Gastroesophageal sphincter (tissue), 4 donors: ENCODE measurements around the gene TMEM40. TPM values are rescaled to one million over a fixed set of nuclear protein-coding genes. Genes with fewer than 3 reads are reported as not detected.

Source experiments
- ATAC-seq: fragments of 150-250 bp; one replicate; pipeline ENCODE4 v1.9.1; 2016; ENCODE audit warnings: mild to moderate bottlenecking, moderate library complexity
- H3K27ac ChIP-seq, 4 donors: fragments of 200-600 bp; sonication (generic) in 3 of 4; 1 replicate in 3 of 4; 2 replicates in 1 of 4; pipeline ENCODE4 v1.5.1; 2016 to 2019
- H3K27me3 ChIP-seq: fragments of 200-600 bp; sonication (generic); one replicate; pipeline ENCODE4 v1.5.1; 2019
- H3K36me3 ChIP-seq, 2 donors: fragments of 200-600 bp; sonication (generic); one replicate each; pipeline ENCODE4 v1.5.1; 2019; ENCODE audit warnings: control low read depth in 1 of 2
- H3K4me1 ChIP-seq, 3 donors: fragments of 200-600 bp; sonication (generic); 1 replicate in 2 of 3; 2 replicates in 1 of 3; pipeline ENCODE4 v1.5.1; 2016 to 2019; ENCODE audit warnings: control low read depth in 2 of 3
- H3K4me3 ChIP-seq, 2 donors: fragments of 200-600 bp; sonication (generic); one replicate each; pipeline ENCODE4 v1.5.1; 2019; ENCODE audit warnings: mild to moderate bottlenecking in 1 of 2, moderate library complexity in 1 of 2
- H3K9me3 ChIP-seq, 3 donors: fragments of 200-600 bp; sonication (generic); one replicate each; pipeline ENCODE4 v1.5.1; 2017 to 2019; ENCODE audit warnings: control low read depth in 2 of 3
- EP300 ChIP-seq: sonication (generic); formaldehyde crosslinking; IDR thresholded peaks from one replicate; pipeline ENCODE4 v1.6.1; 2017; ENCODE audit warnings: antibody characterized with exemption, mild to moderate bottlenecking
- POLR2A ChIP-seq, 2 donors: fragments of 450-650 bp; IDR thresholded peaks; one replicate each; pipeline ENCODE4 v1.6.1; 2017; ENCODE audit warnings: antibody characterized with exemption in 2 of 2, mild to moderate bottlenecking in 2 of 2, moderate library complexity in 1 of 2
- POLR2AphosphoS5 ChIP-seq: sonication (generic); formaldehyde crosslinking; IDR thresholded peaks from one replicate; pipeline ENCODE4 v1.6.1; 2017; ENCODE audit warnings: antibody characterized with exemption
- WGBS, 2 donors: methylation state at CpG; one replicate each; pipeline ENCODE4 v1.1.5; 2018; ENCODE audit warnings: low coverage in 1 of 2; 5-methylcytosine and 5-hydroxymethylcytosine counted together
- total RNA-seq, 4 donors: library from RNA; depleted of rRNA; stranded (reverse); fragments of >200 nt; gene quantifications; one replicate each; pipeline ENCODE4 v1.1.0, GENCODE V29; 2016
- TF ChIP-seq, protein P1 (sequence below), 4 experiments: fragments of 200-600 bp in 2 of 4; fragments of 450-650 bp in 2 of 4; sonication (generic) in 1 of 4; IDR thresholded peaks; one replicate each; pipeline ENCODE4 v1.5.1; 2017 to 2019; ENCODE audit warnings: antibody characterized with exemption in 4 of 4, mild to moderate bottlenecking in 2 of 4, moderate library complexity in 2 of 4

The TMEM40 gene
- total RNA-seq, 4 donors from 2014 or later: 3.0 TPM; not detected in 3

DNA sequence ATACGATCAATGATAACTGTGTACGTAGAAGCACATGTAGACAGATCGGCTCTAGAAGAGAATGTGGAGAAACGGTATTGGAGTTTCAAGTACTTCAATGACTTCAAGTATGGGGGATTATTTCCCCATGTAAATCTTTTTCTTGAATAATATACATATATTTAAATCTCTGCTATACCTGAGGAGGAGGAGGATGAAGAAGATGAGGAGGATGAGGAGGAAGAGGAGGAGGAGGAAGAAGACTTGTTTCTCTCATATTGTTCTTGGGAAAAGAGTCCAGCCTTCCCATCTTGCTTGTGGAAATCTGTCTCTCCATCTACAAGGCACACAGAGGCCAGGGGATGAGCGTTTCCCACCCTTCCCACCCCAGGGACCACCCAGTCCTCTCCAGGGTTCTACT is 10.6 kb downstream of the TMEM40 start:
- 94 to 96% methylated on average over 4 to 5 of the region's 5 CpGs for WGBS, 2 donors
- TF ChIP-seq POLR2A (IDR thresholded peaks at IDR 0.05) (no peak), EP300 (no peak), POLR2AphosphoS5 (no peak)
- TF ChIP-seq, protein P1, sequence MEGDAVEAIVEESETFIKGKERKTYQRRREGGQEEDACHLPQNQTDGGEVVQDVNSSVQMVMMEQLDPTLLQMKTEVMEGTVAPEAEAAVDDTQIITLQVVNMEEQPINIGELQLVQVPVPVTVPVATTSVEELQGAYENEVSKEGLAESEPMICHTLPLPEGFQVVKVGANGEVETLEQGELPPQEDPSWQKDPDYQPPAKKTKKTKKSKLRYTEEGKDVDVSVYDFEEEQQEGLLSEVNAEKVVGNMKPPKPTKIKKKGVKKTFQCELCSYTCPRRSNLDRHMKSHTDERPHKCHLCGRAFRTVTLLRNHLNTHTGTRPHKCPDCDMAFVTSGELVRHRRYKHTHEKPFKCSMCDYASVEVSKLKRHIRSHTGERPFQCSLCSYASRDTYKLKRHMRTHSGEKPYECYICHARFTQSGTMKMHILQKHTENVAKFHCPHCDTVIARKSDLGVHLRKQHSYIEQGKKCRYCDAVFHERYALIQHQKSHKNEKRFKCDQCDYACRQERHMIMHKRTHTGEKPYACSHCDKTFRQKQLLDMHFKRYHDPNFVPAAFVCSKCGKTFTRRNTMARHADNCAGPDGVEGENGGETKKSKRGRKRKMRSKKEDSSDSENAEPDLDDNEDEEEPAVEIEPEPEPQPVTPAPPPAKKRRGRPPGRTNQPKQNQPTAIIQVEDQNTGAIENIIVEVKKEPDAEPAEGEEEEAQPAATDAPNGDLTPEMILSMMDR (IDR thresholded peaks at IDR 0.05): no peak
- H3K36me3 ChIP-seq: no peaks in the 10 kb centered on the region

DNA sequence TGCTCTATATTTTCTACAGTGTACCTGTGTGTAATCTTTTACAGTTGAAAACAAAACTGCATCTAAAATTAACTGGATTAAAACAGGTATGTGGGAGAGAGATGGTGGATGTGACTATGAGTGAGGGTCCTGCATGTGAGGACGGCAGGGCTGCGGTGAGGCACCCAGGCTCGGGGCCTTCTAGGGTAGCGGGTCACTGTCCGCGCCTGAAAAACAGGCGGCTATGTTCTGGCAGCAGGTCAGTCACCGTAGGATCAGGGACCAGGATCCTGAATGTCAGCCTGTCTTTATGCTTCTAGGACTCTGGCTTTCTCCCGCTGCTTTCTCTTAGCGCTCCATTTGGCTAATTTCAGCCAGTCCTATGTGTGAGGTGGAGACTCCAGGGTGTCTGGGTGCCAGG is 12.6 kb downstream of the TMEM40 start:
- Histone ChIP-seq H3K36me3 (no peaks in the 10 kb centered on the region), H3K4me1 (peaks cover 0 to 13% (median 6%) of the 10 kb centered on the region in 3 donors), H3K9me3 (no peaks in the 10 kb centered on the region), H3K4me3 (no peak overlapping the region), H3K27me3 (no peaks in the 10 kb centered on the region), H3K27ac (no peak overlapping the region)
- TF ChIP-seq POLR2A (IDR thresholded peaks at IDR 0.05) (no peak), EP300 (no peak), POLR2AphosphoS5 (no peak)
- TF ChIP-seq, protein P1 (IDR thresholded peaks at IDR 0.05): no peak
- 84 to 86% methylated on average over 4 to 7 of the region's 10 CpGs for WGBS, 2 donors
- ATAC-seq: no peak

More for the DNA sequence above, 10.6 kb downstream of the TMEM40 start:
- ATAC-seq: no peak
- H3K27me3 ChIP-seq: no peaks in the 10 kb centered on the region
- H3K9me3 ChIP-seq: no peaks in the 10 kb centered on the region
- no peak overlapping the region for H3K4me3 ChIP-seq
- H3K27ac ChIP-seq: no peak overlapping the region
- H3K4me1 ChIP-seq: peaks cover 0 to 13% (median 6%) of the 10 kb centered on the region in 3 donors

DNA sequence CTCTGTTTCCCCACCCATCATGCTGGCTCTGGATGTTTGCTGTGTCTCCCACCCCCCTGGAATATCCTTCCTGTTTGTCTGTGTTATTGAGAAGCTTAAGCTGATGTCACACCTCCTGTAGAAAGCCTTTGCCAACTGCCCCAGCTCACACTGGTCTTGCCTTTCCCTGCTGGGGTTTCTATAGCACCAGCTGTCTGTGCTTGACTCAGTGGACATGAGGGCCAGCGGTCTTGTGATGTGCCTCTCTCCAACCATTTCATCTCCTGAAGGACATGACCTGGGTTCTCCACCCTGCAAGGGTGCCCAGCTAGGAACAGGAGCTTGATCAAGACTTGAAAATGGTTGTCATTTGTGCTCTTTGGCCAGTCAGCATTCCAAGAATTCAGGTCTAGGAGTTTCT is 14.7 kb downstream of the TMEM40 start:
- no peak overlapping the region for H3K27ac ChIP-seq
- WGBS, 2 donors: 80 to 100% methylated on average over 1 of the region's 1 CpG
- TF ChIP-seq POLR2AphosphoS5 (no peak), POLR2A (IDR thresholded peaks at IDR 0.05) (no peak), EP300 (no peak)
- TF ChIP-seq, protein P1 (IDR thresholded peaks at IDR 0.05): no peak
- no peaks in the 10 kb centered on the region for H3K36me3 ChIP-seq
- no peaks in the 10 kb centered on the region for H3K9me3 ChIP-seq
- no peaks in the 10 kb centered on the region for H3K27me3 ChIP-seq
- H3K4me3 ChIP-seq: no peak overlapping the region
- ATAC-seq: no peak
- H3K4me1 ChIP-seq: no peaks in the 10 kb centered on the region

DNA sequence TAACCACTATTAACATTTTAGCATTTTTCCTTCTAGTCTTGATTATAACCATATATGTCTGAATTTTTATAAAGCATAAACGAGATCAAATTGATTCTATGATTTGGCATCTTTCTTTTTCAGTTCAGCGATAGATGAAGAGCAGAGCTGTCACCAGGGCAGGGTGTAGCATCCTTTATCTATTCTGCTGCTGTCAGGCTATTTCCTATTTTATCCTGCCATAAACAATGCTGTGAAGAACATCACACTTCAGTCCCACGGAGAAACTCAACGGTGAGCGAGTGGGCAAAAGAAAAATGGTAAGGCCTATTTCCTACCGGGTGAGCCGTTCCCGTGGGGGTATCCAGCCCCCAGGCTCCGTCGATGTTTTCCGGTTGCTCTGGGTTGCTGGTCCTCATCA is 15.5 kb downstream of the TMEM40 start:
- Histone ChIP-seq H3K4me3 (no peak overlapping the region), H3K9me3 (no peaks in the 10 kb centered on the region), H3K27ac (no peak overlapping the region), H3K27me3 (no peaks in the 10 kb centered on the region), H3K4me1 (no peaks in the 10 kb centered on the region), H3K36me3 (no peaks in the 10 kb centered on the region)
- TF ChIP-seq POLR2A (IDR thresholded peaks at IDR 0.05) (no peak), POLR2AphosphoS5 (no peak), EP300 (no peak)
- TF ChIP-seq, protein P1 (IDR thresholded peaks at IDR 0.05): no peak
- 52 to 66% methylated on average over 5 to 7 of the region's 11 CpGs for WGBS, 2 donors
- ATAC-seq: no peak

DNA sequence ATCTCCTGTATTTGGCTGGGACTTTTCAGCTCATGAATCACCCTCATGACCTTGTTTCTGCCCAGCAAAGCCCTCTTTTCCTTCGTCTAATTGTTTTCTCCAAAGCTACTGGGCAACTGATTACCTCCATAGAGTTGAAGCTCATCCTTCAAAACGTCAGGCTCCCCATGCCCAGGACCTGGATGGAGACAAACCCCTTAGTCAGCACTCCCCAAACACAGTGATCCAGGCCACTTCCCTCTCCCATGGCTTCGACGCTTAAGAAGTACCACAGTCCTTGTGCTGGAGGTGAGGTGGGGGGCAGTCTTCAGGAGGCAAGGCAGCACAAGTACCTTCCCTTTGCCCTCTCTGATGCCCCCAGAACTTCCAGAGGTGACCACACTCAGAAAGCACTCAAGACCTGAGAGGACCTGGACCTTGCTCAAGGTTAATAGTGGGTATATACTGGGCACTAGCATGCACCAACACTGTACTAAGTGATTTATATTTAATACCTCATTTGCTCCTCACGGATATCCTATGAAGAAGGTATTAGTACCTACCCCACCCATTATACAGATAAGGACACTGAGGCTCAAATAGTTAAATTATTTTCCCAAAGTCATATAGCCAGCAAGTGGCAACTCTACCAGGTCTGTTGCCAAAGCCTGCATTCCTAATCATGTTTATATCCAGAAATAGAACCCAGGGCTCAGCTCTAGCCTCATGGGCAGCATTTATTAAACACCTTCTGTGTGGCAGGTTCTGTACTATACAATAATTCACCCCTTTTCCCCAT is 16.5 kb downstream of the TMEM40 start:
- no peak for ATAC-seq
- Histone ChIP-seq H3K4me3 (no peak overlapping the region), H3K27me3 (no peaks in the 10 kb centered on the region), H3K27ac (no peak overlapping the region), H3K36me3 (no peaks in the 10 kb centered on the region), H3K4me1 (no peaks in the 10 kb centered on the region), H3K9me3 (no peaks in the 10 kb centered on the region)
- WGBS, 2 donors: 59 to 61% methylated on average over 2 to 3 of the region's 5 CpGs
- TF ChIP-seq, protein P1 (IDR thresholded peaks at IDR 0.05): no peak
- no peak for TF ChIP-seq POLR2A (IDR thresholded peaks at IDR 0.05)
- TF ChIP-seq EP300: no peak
- TF ChIP-seq POLR2AphosphoS5: no peak
